Endometrial microvascular endothelial cells (primary cell): ENCODE results near the gene MGME1. TPM values are rescaled to one million over a fixed set of nuclear protein-coding genes. Genes with fewer than 3 reads are reported as not detected.

Source experiments
- total RNA-seq: library from RNA; depleted of rRNA; stranded (reverse); fragments of >200 nt; gene quantifications from one replicate; pipeline ENCODE4 v1.2.3, GENCODE V29; 2015; ENCODE audit errors: inconsistent ontology term

The MGME1 gene
- total RNA-seq, 1 donor from 2014 or later = 16.4 TPM

Other genes with a start within 250 kb of the MGME1 start
- 84.6 TPM for gene SNX5, start 224 bp upstream of the MGME1 start, total RNA-seq
- not detected for gene OVOL2, start 88.9 kb downstream of the MGME1 start, total RNA-seq
- gene KAT14, start 168.8 kb downstream of the MGME1 start, total RNA-seq = 9.8 TPM
- 5.3 TPM for gene PET117, start 168.8 kb downstream of the MGME1 start, total RNA-seq